Spleen (tissue), 7 donors: ENCODE data around the gene AKAP14.

Experiments used
- POLR2A ChIP-seq, 3 donors: fragments of 450-650 bp; IDR thresholded peaks; one replicate each; pipeline ENCODE4 v1.5.1; 2017; ENCODE audit warnings: antibody characterized with exemption in 3 of 3, mild to moderate bottlenecking in 1 of 3
- TF ChIP-seq, protein P1 (sequence below), 11 experiments: fragments of 200-600 bp in 7 of 11; fragments of 450-650 bp in 4 of 11; sonication (generic) in 4 of 11; IDR thresholded peaks in 8 of 11; conservative IDR thresholded peaks in 3 of 11; 1 replicate in 7 of 11; 2 replicates in 4 of 11; pipeline versions ENCODE4 v1.4.0 to v1.8.0; 2016 to 2021; ENCODE audit warnings: antibody characterized with exemption in 11 of 11, inconsistent platforms in 4 of 11, mild to moderate bottlenecking in 1 of 11
- donor health status: DM: no; HTN: no; CAD: no; lungs with moderate emphysema.
- donor health status: DM: no; HTN: no; CAD: no.
- donor health status: DM: no; HTN: no; CAD: no.

- TF ChIP-seq, protein P1, sequence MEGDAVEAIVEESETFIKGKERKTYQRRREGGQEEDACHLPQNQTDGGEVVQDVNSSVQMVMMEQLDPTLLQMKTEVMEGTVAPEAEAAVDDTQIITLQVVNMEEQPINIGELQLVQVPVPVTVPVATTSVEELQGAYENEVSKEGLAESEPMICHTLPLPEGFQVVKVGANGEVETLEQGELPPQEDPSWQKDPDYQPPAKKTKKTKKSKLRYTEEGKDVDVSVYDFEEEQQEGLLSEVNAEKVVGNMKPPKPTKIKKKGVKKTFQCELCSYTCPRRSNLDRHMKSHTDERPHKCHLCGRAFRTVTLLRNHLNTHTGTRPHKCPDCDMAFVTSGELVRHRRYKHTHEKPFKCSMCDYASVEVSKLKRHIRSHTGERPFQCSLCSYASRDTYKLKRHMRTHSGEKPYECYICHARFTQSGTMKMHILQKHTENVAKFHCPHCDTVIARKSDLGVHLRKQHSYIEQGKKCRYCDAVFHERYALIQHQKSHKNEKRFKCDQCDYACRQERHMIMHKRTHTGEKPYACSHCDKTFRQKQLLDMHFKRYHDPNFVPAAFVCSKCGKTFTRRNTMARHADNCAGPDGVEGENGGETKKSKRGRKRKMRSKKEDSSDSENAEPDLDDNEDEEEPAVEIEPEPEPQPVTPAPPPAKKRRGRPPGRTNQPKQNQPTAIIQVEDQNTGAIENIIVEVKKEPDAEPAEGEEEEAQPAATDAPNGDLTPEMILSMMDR (IDR thresholded peaks at IDR 0.05 in 8 of 11, conservative IDR thresholded peaks at IDR 0.05 in 3 of 11), result no peak
- no peak for TF ChIP-seq POLR2A (IDR thresholded peaks at IDR 0.05)
These were observed 45.6 kb downstream of the AKAP14 start for GRCh38 chrX:119941336-119941735.
